ENCODE data around the gene CASK.

DNA sequence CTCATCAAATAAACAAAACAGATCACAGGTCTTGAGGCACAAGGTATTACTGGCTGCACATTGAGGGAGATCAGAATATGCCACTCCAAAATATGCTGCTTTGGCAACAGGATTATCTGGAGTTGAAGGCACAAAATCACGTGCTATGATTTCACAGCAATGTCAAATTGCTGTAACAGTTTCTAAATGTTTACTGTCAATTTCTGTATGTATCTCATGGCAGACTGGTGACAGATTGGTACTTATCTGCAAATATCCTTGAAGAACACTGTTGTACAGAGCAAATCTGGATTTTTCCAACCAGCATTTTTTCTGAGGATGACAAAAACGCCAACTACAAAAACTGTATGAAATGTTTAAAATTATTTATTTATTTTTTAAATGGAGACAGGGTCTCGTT, 172.6 kb downstream of the CASK start:
- TF ChIP-seq, protein P1, sequence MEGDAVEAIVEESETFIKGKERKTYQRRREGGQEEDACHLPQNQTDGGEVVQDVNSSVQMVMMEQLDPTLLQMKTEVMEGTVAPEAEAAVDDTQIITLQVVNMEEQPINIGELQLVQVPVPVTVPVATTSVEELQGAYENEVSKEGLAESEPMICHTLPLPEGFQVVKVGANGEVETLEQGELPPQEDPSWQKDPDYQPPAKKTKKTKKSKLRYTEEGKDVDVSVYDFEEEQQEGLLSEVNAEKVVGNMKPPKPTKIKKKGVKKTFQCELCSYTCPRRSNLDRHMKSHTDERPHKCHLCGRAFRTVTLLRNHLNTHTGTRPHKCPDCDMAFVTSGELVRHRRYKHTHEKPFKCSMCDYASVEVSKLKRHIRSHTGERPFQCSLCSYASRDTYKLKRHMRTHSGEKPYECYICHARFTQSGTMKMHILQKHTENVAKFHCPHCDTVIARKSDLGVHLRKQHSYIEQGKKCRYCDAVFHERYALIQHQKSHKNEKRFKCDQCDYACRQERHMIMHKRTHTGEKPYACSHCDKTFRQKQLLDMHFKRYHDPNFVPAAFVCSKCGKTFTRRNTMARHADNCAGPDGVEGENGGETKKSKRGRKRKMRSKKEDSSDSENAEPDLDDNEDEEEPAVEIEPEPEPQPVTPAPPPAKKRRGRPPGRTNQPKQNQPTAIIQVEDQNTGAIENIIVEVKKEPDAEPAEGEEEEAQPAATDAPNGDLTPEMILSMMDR (IDR thresholded peaks at IDR 0.05) = no peak
- no peak for TF ChIP-seq POLR2A (IDR thresholded peaks at IDR 0.05)
